SK-N-SH (cell line): Measurements from ENCODE around the gene VGLL4. TPM values are rescaled to one million over a fixed set of nuclear protein-coding genes. Genes with fewer than 3 reads are reported as not detected.

ENCODE experiments used
- CTCF ChIA-PET: fragments of 300-600, 350-600 bp; formaldehyde crosslinking; extraction: SDS; loops from one replicate; lab custom pipeline; 2021; lab: Yijun Ruan, JAX
- POLR2A ChIA-PET: fragments of 350-600 bp; sonication (Branson Sonifier 250); formaldehyde crosslinking; extraction: SDS; loops from one replicate; lab custom pipeline; 2020; ENCODE audit warnings: antibody characterized with exemption, inconsistent platforms; lab: Yijun Ruan, JAX
- DNase-seq: peaks from one replicate; pipeline ENCODE4 v3.0.0; 2012
- H2AFZ ChIP-seq: fragments of 200-600 bp; sonication (generic); 2 replicates; pipeline ENCODE4 v1.8.1; 2016; ENCODE audit warnings: antibody characterized with exemption, mild to moderate bottlenecking, low read depth
- H3F3A ChIP-seq: fragments of 200-600 bp; sonication (generic); replicated peaks from 2 replicates; pipeline ENCODE3; 2016; ENCODE audit warnings: antibody characterized with exemption, mild to moderate bottlenecking; ENCODE audit not compliant: insufficient read depth
- H3K27ac ChIP-seq, 2 experiments: fragments of 200-500 bp in 1 of 2; fragments of 200-600 bp in 1 of 2; sonication (Bioruptor generic) in 1 of 2; sonication (generic), shearing (Covaris generic) in 1 of 2; 2 replicates each; pipeline versions ENCODE4 v1.5.1 to v1.6.1; 2014 to 2016; ENCODE audit warnings: low read depth in 2 of 2, inconsistent platforms in 1 of 2, low read length in 1 of 2, mild to moderate bottlenecking in 1 of 2, mixed read lengths in 1 of 2
- H3K27me3 ChIP-seq: fragments of 200-600 bp; sonication (generic), shearing (Covaris generic); 2 replicates; pipeline ENCODE4 v1.6.1; 2016; ENCODE audit warnings: mixed run types; ENCODE audit not compliant: insufficient read depth
- H3K36me3 ChIP-seq, 2 experiments: fragments of 200-500 bp in 1 of 2; fragments of 200-600 bp in 1 of 2; sonication (Bioruptor generic) in 1 of 2; sonication (generic) in 1 of 2; replicated peaks in 1 of 2; 2 replicates each; pipeline versions ENCODE3 to v1.5.1; 2014 to 2016; ENCODE audit warnings: low read length in 1 of 2, mild to moderate bottlenecking in 1 of 2; ENCODE audit not compliant: insufficient read depth in 2 of 2, control insufficient read depth in 1 of 2
- H3K4me1 ChIP-seq, 2 experiments: fragments of 200-500 bp in 1 of 2; fragments of 200-600 bp in 1 of 2; sonication (Bioruptor generic) in 1 of 2; sonication (generic), shearing (Covaris generic) in 1 of 2; 2 replicates each; pipeline versions ENCODE4 v1.5.1 to v1.6.1; 2014 to 2016; ENCODE audit warnings: low read depth in 1 of 2, low read length in 1 of 2, mixed run types in 1 of 2; ENCODE audit not compliant: insufficient read depth in 2 of 2, control insufficient read depth in 1 of 2
- H3K4me2 ChIP-seq: fragments of 200-600 bp; sonication (generic), shearing (Covaris generic); 2 replicates; pipeline ENCODE4 v1.6.1; 2017; ENCODE audit warnings: mixed run types
- H3K4me3 ChIP-seq, 2 experiments: fragments of 200-500 bp in 1 of 2; fragments of 200-600 bp in 1 of 2; sonication (Bioruptor generic) in 1 of 2; sonication (generic), shearing (Covaris generic) in 1 of 2; 2 replicates each; pipeline versions ENCODE4 v1.5.1 to v1.8.1; 2014 to 2016; ENCODE audit warnings: low read depth in 2 of 2, inconsistent platforms in 1 of 2, low read length in 1 of 2, mild to moderate bottlenecking in 1 of 2, mixed read lengths in 1 of 2, moderate library complexity in 1 of 2
- H3K79me2 ChIP-seq: fragments of 200-600 bp; sonication (generic); 2 replicates; pipeline ENCODE4 v1.8.1; 2017; ENCODE audit warnings: mild to moderate bottlenecking; ENCODE audit not compliant: insufficient read depth
- H3K9ac ChIP-seq: fragments of 200-600 bp; sonication (generic); 2 replicates; pipeline ENCODE4 v1.6.1; 2017; ENCODE audit warnings: mixed run types
- H3K9me2 ChIP-seq: fragments of 200-600 bp; sonication (generic); 2 replicates; pipeline ENCODE4 v1.6.1; 2017; ENCODE audit warnings: mixed run types
- H3K9me3 ChIP-seq: fragments of 200-600 bp; sonication (generic); 2 replicates; pipeline ENCODE4 v1.6.1; 2017; ENCODE audit warnings: mixed run types, mild to moderate bottlenecking, moderate library complexity
- H4K20me1 ChIP-seq: fragments of 200-600 bp; sonication (generic); 2 replicates; pipeline ENCODE4 v1.6.1; 2017; ENCODE audit warnings: mild to moderate bottlenecking, mixed run types; ENCODE audit not compliant: insufficient read depth
- FOXM1 ChIP-seq: IDR thresholded peaks from 2 replicates; pipeline ENCODE4 v1.4.0; 2012; ENCODE audit warnings: low read depth, mild to moderate bottlenecking
- IRF3 ChIP-seq: fragments of 150-350 bp; IDR thresholded peaks from 2 replicates; pipeline ENCODE4 v1.6.1; 2016; ENCODE audit warnings: mild to moderate bottlenecking, low read depth, low read length
- MEF2A ChIP-seq: IDR thresholded peaks from 2 replicates; pipeline ENCODE4 v1.4.0; 2012; ENCODE audit warnings: low read depth, borderline replicate concordance
- NRF1 ChIP-seq: IDR thresholded peaks from 2 replicates; pipeline ENCODE4 v1.6.1; 2012; ENCODE audit warnings: low read depth, mild to moderate bottlenecking, low read length
- RAD21 ChIP-seq: IDR thresholded peaks from 2 replicates; pipeline ENCODE4 v1.6.1; 2012; ENCODE audit warnings: mild to moderate bottlenecking, low read length
- RCOR1 ChIP-seq: fragments of 150-350 bp; IDR thresholded peaks from 2 replicates; pipeline ENCODE4 v1.6.1; 2017; ENCODE audit warnings: antibody characterized with exemption, low read length
- REST ChIP-seq: IDR thresholded peaks from 2 replicates; pipeline ENCODE4 v1.6.1; 2012; ENCODE audit warnings: mild to moderate bottlenecking, low read depth, low read length, moderate library complexity
- SIN3A ChIP-seq: IDR thresholded peaks from 2 replicates; pipeline ENCODE4 v1.6.1; 2012; ENCODE audit warnings: low read depth, mild to moderate bottlenecking, low read length, moderate library complexity, borderline replicate concordance
- TAF1 ChIP-seq: IDR thresholded peaks from 2 replicates; pipeline ENCODE4 v1.6.1; 2012; ENCODE audit warnings: low read depth, mild to moderate bottlenecking, low read length, moderate library complexity, borderline replicate concordance
- ZBTB33 ChIP-seq: IDR thresholded peaks from 2 replicates; pipeline ENCODE4 v1.4.0; 2012; ENCODE audit warnings: low read depth, borderline replicate concordance
- WGBS: methylation state at CpG from one replicate; pipeline ENCODE4 v1.1.6; 2017; ENCODE audit warnings: low lambda C conversion rate; 5-methylcytosine and 5-hydroxymethylcytosine counted together
- polyA plus RNA-seq, 3 experiments: library from polyadenylated mRNA; depleted of rRNA; stranded (reverse); fragments of >200 nt; gene quantifications; 2 replicates each; pipeline ENCODE4 v1.2.3, GENCODE V29; 2012

VGLL4 gene
- polyA plus RNA-seq, 1 of the 3 experiments (the other 2 are of a cell fraction): 48.9 TPM

- TF ChIP-seq FOXM1: no peak
Measured at GRCh38 chr3:11679964-11680363, 36.2 kb upstream of the VGLL4 start (continued).

- CTCF ChIA-PET: interaction anchor here (1.3 to 2.6 kb wide), 4 partner anchors 11 to 337 kb away, joined by 3 to 10 read pairs (median 4); no protein-coding TSS in a partner anchor
Measured at GRCh38 chr3:11672363-11672762, 28.6 kb upstream of the VGLL4 start.

More at GRCh38 chr3:11672363-11672762, 28.6 kb upstream of the VGLL4 start:
- WGBS: 97% methylated on average over 3 of the region's 3 CpGs
- Histone ChIP-seq H3K9me3 (no peaks in the 10 kb centered on the region), H3K27ac (peak overlapping the region; percentile 11 to 48; a peak in 1 of 4 replicates), H3K79me2 (peaks cover 32% of the 10 kb centered on the region), H3K36me3 (no peaks in the 10 kb centered on the region), H3K27me3 (no peaks in the 10 kb centered on the region), H3K4me2 (peak overlapping the region; percentile 46; the same call in 1 of the 2 replicates), H3F3A (peaks cover 20% of the 10 kb centered on the region), H4K20me1 (peaks cover 16% of the 10 kb centered on the region), H2AFZ (no peak overlapping the region), H3K4me1 (peaks cover 9 to 14% of the 10 kb centered on the region in 2 experiments; a peak in 3 of 4 replicates), H3K9ac (no peak overlapping the region), H3K4me3 (no peak overlapping the region), H3K9me2 (no peaks in the 10 kb centered on the region)
- no peak for DNase-seq
- POLR2A ChIA-PET: no interaction called here
- TF ChIP-seq NRF1 (no peak), IRF3 (no peak), RCOR1 (no peak), REST (no peak), RAD21 (no peak), SIN3A (no peak), TAF1 (no peak), MEF2A (no peak), ZBTB33 (no peak)
